BLaER1 treated with 17β-estradiol and CSF1 and Interleukin-3, amounts not matched to agents 10 nM and 100 nM (cell line): ENCODE measurements around the gene PLA2G6.
"Not testable (repeated sequence)": the region's sequence is repeated elsewhere in the genome, so short reads cannot be mapped to it uniquely, and the experiment has no call there.

Experiments used
- H3K27ac ChIP-seq, 11 experiments: shearing (Covaris generic); formaldehyde crosslinking; 2 replicates each; pipeline ENCODE4 v1.8.1; 2022
- H3K27me3 ChIP-seq, 11 experiments: shearing (Covaris generic); formaldehyde crosslinking; 2 replicates each; pipeline ENCODE4 v1.8.1; 2022
- H3K36me3 ChIP-seq, 11 experiments: shearing (Covaris generic); formaldehyde crosslinking; 2 replicates each; pipeline ENCODE4 v1.8.1; 2022
- H3K4me1 ChIP-seq, 10 experiments: shearing (Covaris generic); formaldehyde crosslinking; 2 replicates each; pipeline ENCODE4 v1.8.1; 2022
- H3K4me2 ChIP-seq, 11 experiments: shearing (Covaris generic); formaldehyde crosslinking; 2 replicates each; pipeline ENCODE4 v1.8.1; 2022
- H3K4me3 ChIP-seq, 10 experiments: shearing (Covaris generic); formaldehyde crosslinking; 2 replicates each; pipeline ENCODE4 v1.8.1; 2022
- H3K9ac ChIP-seq, 11 experiments: shearing (Covaris generic); formaldehyde crosslinking; 2 replicates each; pipeline ENCODE4 v1.8.1; 2022
- H3K9me3 ChIP-seq, 11 experiments: shearing (Covaris generic); formaldehyde crosslinking; replicated peaks in 1 of 11; 2 replicates each; pipeline ENCODE4 v1.8.1; 2022
- H4K20me1 ChIP-seq, 11 experiments: shearing (Covaris generic); formaldehyde crosslinking; 2 replicates each; pipeline ENCODE4 v1.8.1; 2022
- Cebpa-rat ChIP-seq, 11 experiments: shearing (Covaris generic); IDR thresholded peaks; 2 replicates each; pipeline ENCODE4 v1.8.1; 2022

Gene PLA2G6

GRCh38 chr22:38190581-38190980 lies 9.0 kb upstream of the PLA2G6 start:
- Histone ChIP-seq H4K20me1 (no peaks in the 10 kb centered on the region), H3K4me1 (peaks cover 18 to 58% (median 47%) of the 10 kb centered on the region in 10 experiments), H3K36me3 (no peaks in the 10 kb centered on the region), H3K9ac (no peak overlapping the region), H3K27me3 (no peaks in the 10 kb centered on the region), H3K4me3 (no peak overlapping the region), H3K27ac (no peak overlapping the region), H3K4me2 (no peak overlapping the region), H3K9me3 (no peaks in the 10 kb centered on the region)
- TF ChIP-seq Cebpa-rat (IDR thresholded peaks at IDR 0.05), result no peak

DNA sequence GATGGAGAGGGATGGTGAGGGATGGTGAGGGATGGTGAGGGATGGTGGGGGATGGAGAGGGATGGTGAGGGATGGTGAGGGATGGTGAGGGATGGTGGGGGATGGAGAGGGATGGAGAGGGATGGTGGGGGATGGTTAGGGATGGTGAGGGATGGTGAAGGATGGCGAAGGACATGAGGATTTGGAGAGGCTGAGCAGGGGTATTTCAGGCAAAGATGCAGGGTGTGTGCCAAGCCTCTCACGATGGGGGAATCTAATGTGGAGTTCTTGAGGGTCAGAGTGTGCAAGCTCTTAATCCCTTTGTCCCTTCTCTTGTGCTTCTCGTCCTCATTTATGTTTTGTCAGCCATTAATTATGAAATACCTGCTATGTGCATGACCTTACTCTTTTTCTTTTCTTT lies 7.5 kb upstream of the PLA2G6 start:
- TF ChIP-seq Cebpa-rat (IDR thresholded peaks at IDR 0.05), result no peak
- no peaks in the 10 kb centered on the region for H3K9me3 ChIP-seq
- no peak overlapping the region for H3K9ac ChIP-seq
- no peak overlapping the region for H3K4me2 ChIP-seq
- peaks cover 9 to 47% (median 35%) of the 10 kb centered on the region in 10 experiments for H3K4me1 ChIP-seq
- no peaks in the 10 kb centered on the region for H4K20me1 ChIP-seq
- H3K27me3 ChIP-seq, result no peaks in the 10 kb centered on the region
- H3K36me3 ChIP-seq, result no peaks in the 10 kb centered on the region
- H3K27ac ChIP-seq, result no peak overlapping the region
- H3K4me3 ChIP-seq, result no peak overlapping the region

DNA sequence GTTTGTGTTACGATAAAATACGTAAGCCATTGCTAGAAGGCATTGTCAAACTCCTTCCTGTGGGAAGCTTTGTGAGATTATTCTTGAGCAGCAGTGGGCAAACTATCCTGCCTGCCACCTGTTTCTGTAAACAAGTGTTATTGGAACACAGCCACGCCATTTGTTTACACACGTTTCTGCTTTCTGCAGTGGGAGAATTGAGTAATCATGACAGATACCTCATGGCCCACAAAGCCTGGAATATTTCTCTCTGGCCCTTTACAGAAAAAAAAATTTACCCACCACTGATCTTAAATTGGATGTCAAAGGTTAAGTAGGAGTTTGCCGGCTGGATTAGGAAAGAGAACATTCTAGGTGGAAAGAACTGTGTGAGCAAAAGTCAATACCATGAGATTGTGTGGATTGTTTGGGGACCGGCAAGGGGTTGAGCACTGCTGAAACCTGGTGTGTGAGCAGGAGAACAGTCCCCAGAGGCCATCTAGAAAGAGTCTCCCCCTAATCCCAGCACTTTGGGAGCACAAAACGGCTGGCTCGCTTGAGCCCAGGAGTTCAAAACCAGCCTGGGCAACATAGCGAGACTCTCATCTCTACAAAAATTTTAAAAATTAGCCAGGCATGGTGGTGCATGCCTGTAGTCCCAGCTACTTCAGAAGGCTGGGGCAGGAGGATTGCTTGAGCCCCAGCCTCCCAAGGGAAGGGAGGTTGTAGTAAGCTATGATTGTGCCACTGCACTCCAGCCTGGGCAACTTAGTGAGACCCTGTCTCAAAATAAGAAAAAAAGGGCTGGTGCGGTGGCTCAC lies 6.0 kb upstream of the PLA2G6 start:
- TF ChIP-seq Cebpa-rat (IDR thresholded peaks at IDR 0.05), result no peak
- Histone ChIP-seq H3K9ac (0 out of 22 replicates have a peak overlapping the region, but pooled peaks of 1 of the 11 experiments have one; percentile 40), H3K4me2 (peak overlapping the region in 5 of 11 experiments; percentile 16 to 28 (median 17); a peak in 8 of 22 replicates), H3K27ac (peak overlapping the region in 1 of 11 experiments; percentile 15; a peak in 1 of 22 replicates), H4K20me1 (no peaks in the 10 kb centered on the region), H3K9me3 (no peaks in the 10 kb centered on the region), H3K4me1 (peaks cover 14 to 47% (median 33%) of the 10 kb centered on the region in 10 experiments), H3K36me3 (no peaks in the 10 kb centered on the region), H3K27me3 (no peaks in the 10 kb centered on the region), H3K4me3 (no peak overlapping the region)

GRCh38 chr22:38186429-38186828 lies 4.8 kb upstream of the PLA2G6 start:
- TF ChIP-seq Cebpa-rat (IDR thresholded peaks at IDR 0.05), result no peak
- H3K9ac ChIP-seq, result no peak overlapping the region
- no peaks in the 10 kb centered on the region for H3K27me3 ChIP-seq
- H3K4me2 ChIP-seq, result no peak overlapping the region
- no peaks in the 10 kb centered on the region for H3K9me3 ChIP-seq
- H3K27ac ChIP-seq, result no peak overlapping the region
- H3K36me3 ChIP-seq, result no peaks in the 10 kb centered on the region
- H3K4me3 ChIP-seq, result no peak overlapping the region
- peaks cover 19 to 43% (median 32%) of the 10 kb centered on the region in 10 experiments for H3K4me1 ChIP-seq
- no peaks in the 10 kb centered on the region for H4K20me1 ChIP-seq

DNA sequence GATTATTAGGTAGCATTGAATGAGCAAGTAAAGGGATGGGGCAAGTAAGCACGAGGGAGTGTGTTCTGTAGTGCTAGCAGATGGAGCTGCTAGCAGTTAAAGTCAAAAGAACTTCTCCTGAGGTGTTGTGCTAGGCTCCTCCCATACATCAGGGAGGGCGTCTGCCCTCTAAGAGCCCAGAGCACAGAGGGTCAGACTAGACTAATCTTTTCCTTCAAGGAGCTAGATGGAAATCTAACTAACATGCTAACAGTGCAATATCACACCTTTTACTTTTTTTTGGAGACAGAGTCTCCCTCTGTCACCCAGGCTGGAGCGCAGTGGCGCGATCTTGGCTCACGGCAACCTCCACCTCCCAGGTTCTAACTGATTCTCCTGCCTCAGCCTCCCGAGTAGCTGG lies 3.2 kb upstream of the PLA2G6 start:
- Histone ChIP-seq H3K4me3 (no peak overlapping the region), H3K4me2 (no peak overlapping the region), H3K9me3 (no peaks in the 10 kb centered on the region), H3K27ac (no peak overlapping the region), H4K20me1 (no peaks in the 10 kb centered on the region), H3K36me3 (no peaks in the 10 kb centered on the region), H3K27me3 (no peaks in the 10 kb centered on the region), H3K9ac (no peak overlapping the region), H3K4me1 (peaks cover 36 to 56% (median 44%) of the 10 kb centered on the region in 10 experiments)
- TF ChIP-seq Cebpa-rat (IDR thresholded peaks at IDR 0.05), result no peak

DNA sequence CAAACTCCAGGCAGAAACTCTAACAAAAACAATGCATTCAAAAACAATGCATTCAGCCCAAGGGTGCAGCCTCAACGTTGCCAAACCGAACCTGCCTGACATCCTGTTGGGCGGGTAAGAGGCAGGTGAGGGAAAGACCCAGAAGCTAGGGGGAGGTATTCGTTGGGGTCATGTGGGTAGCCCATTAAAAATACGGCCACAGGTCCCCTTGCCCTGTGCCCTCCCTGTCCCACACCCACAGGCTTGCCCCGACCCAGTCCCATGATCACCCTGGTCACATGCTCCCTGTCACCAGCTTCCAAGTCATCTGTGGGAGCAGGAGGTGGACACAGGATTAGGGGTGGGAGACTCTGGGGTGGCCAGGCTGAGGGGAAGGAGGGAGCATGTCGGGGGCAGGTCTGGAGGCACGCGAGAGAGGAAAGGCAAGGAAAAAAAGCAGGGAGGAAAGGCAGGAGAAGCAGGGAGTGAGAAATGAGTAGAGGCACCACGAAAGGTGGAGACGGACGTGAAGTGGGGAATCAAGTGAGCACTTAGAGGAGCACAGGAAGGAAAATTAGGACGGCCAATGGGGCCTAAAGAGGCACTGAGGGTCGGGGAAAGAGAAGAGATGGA lies 683 bp downstream of the PLA2G6 start:
- Histone ChIP-seq H3K9ac (peak overlapping the region; percentile 86 to 97 (median 94)), H3K27ac (peak overlapping the region; percentile 87 to 100 (median 98)), H4K20me1 (no peaks in the 10 kb centered on the region), H3K9me3 (no peaks in the 10 kb centered on the region), H3K4me2 (peak overlapping the region; percentile 85 to 100 (median 96)), H3K36me3 (no peaks in the 10 kb centered on the region), H3K4me3 (peak overlapping the region; percentile 54 to 81 (median 71)), H3K27me3 (no peaks in the 10 kb centered on the region), H3K4me1 (peaks cover 65 to 81% (median 74%) of the 10 kb centered on the region in 10 experiments)
- TF ChIP-seq Cebpa-rat (IDR thresholded peaks at IDR 0.05), result no peak

GRCh38 chr22:38178605-38178937 lies 3.1 kb downstream of the PLA2G6 start:
- H3K27me3 ChIP-seq, H3K9me3 ChIP-seq, H4K20me1 ChIP-seq, H3K36me3 ChIP-seq, H3K4me3 ChIP-seq: not testable (repeated sequence)
- Histone ChIP-seq H3K9ac (peak overlapping the region in 8 of 11 experiments; percentile 20 to 74 (median 62); a peak in 10 of 22 replicates), H3K4me2 (peak overlapping the region in 10 of 11 experiments; percentile 77 to 99 (median 89); a peak in 16 of 22 replicates), H3K27ac (peak overlapping the region in 10 of 11 experiments; percentile 73 to 100 (median 83); a peak in 17 of 22 replicates), H3K4me1 (peaks cover 81 to 96% (median 91%) of the 10 kb centered on the region in 10 experiments)

DNA sequence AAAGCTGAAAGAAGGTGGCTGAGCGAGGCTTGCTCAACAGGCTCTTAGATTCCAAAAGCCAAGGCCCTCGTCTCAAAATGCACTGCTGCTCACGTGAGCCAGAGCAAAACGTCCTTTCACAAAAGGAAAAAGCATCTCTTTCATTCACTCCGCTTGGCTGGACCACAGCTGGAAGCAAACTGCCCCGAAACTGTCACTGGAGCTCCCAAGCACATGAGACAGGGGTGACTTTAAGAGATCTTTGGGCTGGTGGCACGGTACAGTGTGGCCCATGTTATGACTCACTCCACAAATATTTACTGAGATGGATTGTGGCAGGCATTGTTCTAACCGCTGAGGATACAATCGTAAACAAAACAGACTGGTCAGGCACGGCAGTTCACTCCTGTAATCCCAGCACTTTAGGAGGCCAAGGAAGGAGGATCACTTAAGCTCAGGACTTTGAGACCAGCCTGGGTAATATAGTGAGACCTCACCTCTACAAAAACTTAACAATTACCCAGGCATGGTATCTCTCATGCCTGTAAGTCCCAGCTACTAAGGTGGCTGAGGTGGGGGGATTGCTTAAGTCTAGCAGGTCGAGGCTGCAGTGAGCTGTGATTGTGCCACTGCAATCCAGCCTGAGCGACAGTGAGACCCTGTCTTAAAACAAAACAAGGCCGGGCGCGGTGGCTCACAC lies 3.6 kb downstream of the PLA2G6 start:
- H3K9ac ChIP-seq, result peak overlapping the region in 10 of 11 experiments; percentile 13 to 74 (median 60); a peak in 15 of 22 replicates
- H3K4me2 ChIP-seq, result peak overlapping the region; percentile 77 to 95 (median 86)
- no peaks in the 10 kb centered on the region for H3K27me3 ChIP-seq
- no peak overlapping the region; a peak in 1 of 20 replicates for H3K4me3 ChIP-seq
- no peak for TF ChIP-seq Cebpa-rat (IDR thresholded peaks at IDR 0.05)
- no peaks in the 10 kb centered on the region for H4K20me1 ChIP-seq
- H3K4me1 ChIP-seq, result peaks cover 84 to 96% (median 93%) of the 10 kb centered on the region in 10 experiments
- no peaks in the 10 kb centered on the region for H3K36me3 ChIP-seq
- peak overlapping the region; percentile 14 to 100 (median 82); a peak in 20 of 22 replicates for H3K27ac ChIP-seq
- no peaks in the 10 kb centered on the region for H3K9me3 ChIP-seq

DNA sequence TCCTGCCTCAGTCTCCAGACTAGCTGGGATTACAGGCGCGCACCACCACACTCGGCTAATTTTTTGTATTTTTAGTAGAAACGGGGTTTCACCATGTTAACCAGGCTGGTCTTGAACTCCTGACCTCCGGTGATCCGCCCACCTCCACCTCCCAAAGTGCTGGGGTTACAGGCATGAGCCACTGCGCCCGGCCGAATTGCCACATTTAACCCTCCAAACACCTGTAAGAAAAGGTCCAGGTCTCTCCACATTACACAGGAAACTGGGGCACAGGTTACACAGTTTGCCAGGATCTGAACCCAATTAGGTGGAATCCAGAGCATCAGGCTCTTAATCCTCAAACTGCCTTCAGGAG lies 4.1 kb downstream of the PLA2G6 start:
- not testable (repeated sequence) for H3K27me3 ChIP-seq, H3K36me3 ChIP-seq, H4K20me1 ChIP-seq, H3K4me3 ChIP-seq, H3K9me3 ChIP-seq
- H3K4me2 ChIP-seq, result peak overlapping the region; percentile 77 to 95 (median 86)
- H3K9ac ChIP-seq, result peak overlapping the region in 10 of 11 experiments; percentile 13 to 74 (median 60); a peak in 16 of 22 replicates
- peaks cover 84 to 96% (median 93%) of the 10 kb centered on the region in 10 experiments for H3K4me1 ChIP-seq
- H3K27ac ChIP-seq, result peak overlapping the region; percentile 14 to 100 (median 82); a peak in 21 of 22 replicates
